ENCODE results near the gene SPIN1.
"Not testable (repeated sequence)": the region's sequence is repeated elsewhere in the genome, so short reads cannot be mapped to it uniquely, and the experiment has no call there.

The SPIN1 gene

DNA sequence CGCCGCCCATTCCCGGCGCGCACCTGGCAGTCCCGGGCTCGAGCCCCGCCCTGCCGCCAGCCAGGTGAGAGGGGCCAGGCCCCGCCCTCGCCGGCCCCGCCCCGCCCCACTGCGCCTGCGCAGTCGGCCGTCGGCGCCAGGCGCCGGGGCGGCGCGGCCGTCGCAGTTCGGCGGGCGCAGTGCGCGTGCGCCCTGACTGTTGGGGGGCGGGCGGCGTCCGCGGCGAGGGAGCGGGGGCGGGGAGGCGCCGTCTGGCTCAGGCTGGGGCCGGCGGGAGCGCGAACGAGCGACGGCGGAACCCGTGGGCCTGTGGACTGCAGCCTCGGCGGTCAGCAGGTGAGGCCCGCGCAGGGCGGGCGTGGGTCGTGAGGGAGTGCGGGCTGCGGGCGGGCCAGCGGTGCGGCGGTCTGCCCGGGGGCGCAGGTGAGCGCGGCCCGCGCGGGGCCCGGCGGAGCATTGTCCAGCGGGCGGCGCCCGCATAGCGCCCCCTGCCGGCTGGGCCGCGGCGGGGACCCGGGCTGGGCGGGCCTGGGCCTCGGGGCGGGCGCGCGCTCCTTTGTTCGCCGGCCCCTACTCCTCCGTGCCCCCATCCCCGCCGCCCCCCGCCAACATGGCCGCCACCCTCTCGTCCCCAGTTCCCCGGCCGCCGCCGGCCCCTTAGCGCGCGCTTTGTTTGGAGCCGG is at the start of gene SPIN1:
SPIN1 (plus strand) TSS at position 242 of the 683 bp plus-strand sequence. CDS start 38,096 bp downstream, outside the sequence.
- no peak for DNase-seq

GRCh38 chr9:88339317-88339716 is 48.9 kb upstream of the SPIN1 start:
- no peak for DNase-seq

DNA sequence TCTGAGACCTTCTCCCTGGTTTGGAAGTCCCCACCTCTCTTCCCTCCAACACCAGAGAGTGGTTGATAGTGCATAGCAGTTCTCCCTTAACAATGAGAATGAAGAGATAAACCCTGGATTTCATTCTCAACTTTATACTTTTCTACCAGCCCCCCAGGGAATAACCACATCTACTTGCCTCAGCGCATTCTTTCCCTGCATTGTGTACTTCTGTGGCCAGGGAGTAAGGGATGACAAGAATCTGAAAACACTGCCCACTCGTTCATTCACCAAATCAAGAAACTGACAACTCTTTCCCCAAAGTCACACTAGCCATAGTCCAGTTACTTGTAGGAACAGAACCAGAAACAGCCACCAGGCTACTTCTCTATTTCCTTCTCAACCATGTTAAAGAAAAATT is 46.0 kb upstream of the SPIN1 start:
- DNase-seq, result no peak

GRCh38 chr9:88344013-88344412 is 44.2 kb upstream of the SPIN1 start:
- no peak for DNase-seq

DNA sequence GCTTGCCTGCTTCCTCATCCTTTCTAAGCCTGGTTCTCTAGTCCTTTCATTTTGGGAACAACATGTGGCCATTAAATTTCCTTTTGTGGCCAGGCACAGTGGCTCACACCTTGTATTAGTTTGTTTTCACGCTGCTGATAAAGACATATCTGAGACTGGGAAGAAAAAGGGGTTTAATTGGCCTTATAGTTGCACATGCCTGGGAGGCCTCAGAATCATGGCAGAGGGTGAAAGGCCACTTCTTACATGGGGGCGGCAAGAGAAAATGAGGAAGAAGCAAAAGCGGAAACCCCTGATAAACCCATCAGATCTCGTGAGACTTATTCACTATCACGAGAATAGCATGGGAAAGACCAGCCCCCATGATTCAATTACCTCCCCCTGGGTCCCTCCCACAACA is 37.9 kb upstream of the SPIN1 start:
- DNase-seq, result not testable (repeated sequence)

- DNase-seq, result no peak
Measured at GRCh38 chr9:88355166-88355565, 33.1 kb upstream of the SPIN1 start.

GRCh38 chr9:88357250-88357649 is 31.0 kb upstream of the SPIN1 start:
- not testable (repeated sequence) for DNase-seq

- DNase-seq, result no peak
Measured at GRCh38 chr9:88358723-88359122, 29.5 kb upstream of the SPIN1 start.

GRCh38 chr9:88359974-88360373 is 28.3 kb upstream of the SPIN1 start:
- no peak for DNase-seq

- no peak for DNase-seq
Measured at GRCh38 chr9:88362681-88363080, 25.6 kb upstream of the SPIN1 start.

- no peak for DNase-seq
Measured at GRCh38 chr9:88363661-88364060, 24.6 kb upstream of the SPIN1 start.

GRCh38 chr9:88364706-88365105 is 23.5 kb upstream of the SPIN1 start:
- no peak for DNase-seq

- no peak for DNase-seq
Measured at GRCh38 chr9:88370346-88370745, 17.9 kb upstream of the SPIN1 start.

DNA sequence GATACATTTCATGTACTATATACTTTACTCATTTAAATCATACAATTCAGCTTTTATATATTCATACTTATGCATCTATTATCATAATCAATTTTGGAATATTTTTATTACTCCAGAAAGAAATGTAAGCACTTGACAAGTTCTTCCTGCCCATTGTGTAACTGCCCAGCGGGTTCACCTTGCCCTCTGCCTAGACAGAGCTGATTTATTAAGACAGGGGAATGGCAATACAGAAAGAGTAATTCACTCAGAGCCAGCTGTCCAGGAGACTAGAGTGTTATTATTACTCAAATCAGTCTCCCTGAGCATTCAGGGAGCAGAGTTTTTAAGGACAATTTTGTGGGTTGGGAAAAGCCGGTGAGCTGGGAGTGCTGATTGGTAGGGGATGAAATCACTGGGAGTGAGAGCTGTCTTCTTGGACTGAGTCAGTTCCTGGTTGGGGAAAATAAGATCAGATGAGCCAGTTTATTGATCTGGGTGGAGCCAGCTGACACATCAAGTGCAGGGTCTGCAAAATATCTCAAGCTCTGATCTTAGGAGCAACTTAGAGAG is 16.1 kb upstream of the SPIN1 start:
- DNase-seq, result no peak

DNA sequence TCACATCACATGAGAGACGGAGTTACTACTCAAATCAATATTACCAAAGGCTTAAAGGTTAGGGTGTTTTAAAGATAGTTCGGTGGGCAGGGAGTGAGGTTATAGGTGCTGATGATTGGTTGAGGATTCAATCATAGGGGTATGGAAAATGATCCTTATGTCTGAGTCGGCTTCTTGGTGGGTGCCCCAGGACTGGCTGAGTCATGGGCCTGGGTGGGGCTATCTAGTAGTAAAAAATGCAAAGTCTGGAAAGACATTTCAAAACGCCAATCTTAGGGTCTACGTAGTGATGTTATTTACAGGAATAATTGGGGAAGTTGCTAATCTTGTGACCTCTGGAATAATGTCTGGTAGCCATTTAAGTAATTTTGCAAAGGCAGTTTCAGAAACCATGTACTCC is 15.2 kb upstream of the SPIN1 start:
- no peak for DNase-seq

- no peak for DNase-seq
Measured at GRCh38 chr9:88378317-88378716, 9.9 kb upstream of the SPIN1 start.

DNA sequence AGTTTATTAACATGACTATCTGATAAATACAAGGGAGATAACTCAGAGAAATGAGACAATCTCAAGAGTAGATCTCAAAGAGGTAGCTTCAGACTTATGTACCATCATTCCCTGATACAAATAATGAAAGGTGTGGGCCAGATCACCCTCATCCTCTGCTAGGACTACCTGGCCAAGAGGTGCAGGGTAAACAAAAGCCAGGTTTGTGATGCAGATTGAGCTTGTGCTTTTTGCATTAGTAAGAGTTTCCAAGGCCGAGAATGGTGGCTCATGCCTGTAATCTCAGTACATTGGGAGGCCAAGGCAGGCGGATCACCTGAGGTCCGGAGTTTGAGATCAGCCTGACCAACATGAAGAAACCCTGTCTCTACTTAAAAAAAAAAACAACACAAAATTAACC is 8.9 kb upstream of the SPIN1 start:
- no peak for DNase-seq

GRCh38 chr9:88380118-88380517 is 8.1 kb upstream of the SPIN1 start:
- no peak for DNase-seq

- DNase-seq, result not testable (repeated sequence)
Measured at GRCh38 chr9:88381322-88381721, 6.9 kb upstream of the SPIN1 start.

- no peak for DNase-seq
Measured at GRCh38 chr9:88383176-88383575, 5.1 kb upstream of the SPIN1 start.

DNA sequence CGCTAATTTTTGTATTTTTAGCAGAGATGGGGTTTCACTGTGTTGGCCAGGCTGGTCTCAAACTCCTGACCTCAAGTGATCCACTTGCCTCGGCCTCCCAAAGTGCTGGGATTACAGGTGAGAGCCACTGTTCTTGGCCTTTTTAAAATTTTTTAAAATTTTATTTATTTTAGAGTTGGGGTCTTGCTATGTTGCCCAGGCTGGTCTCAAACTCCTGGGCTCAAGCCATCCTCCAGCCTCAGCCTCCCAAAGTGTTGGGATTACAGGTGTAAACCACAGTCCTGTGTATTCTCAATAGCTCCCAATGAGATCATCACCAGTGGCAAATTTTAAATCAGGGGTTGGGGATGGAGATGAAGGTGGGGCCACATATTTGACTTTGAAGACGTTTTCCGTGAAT is 2.1 kb upstream of the SPIN1 start:
- not testable (repeated sequence) for DNase-seq

DNA sequence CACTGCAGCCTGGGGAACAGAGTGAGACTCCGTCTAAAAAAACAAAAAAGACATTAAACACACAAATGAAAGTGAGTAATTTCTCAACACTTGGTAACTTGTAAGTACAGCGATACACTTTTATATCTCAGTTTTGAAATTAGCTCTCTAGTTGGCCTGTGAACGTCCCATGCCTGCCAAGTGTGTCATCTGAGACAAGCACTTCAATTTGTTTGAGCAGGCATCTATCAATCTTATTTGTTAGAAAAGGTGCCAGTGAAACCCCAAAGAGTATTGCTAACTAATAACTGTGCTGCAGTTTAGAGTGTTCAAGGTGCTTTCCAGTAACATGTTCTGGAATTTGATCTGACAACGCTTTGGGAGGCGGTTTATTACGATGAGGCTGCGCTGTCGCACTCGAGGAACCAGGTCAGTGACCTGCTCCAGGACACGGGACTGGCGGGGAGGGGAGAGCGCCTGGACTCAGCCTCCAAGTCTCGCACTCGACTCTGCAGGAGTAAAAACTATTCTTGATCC is 1.1 kb upstream of the SPIN1 start:
- DNase-seq, result no peak

DNA sequence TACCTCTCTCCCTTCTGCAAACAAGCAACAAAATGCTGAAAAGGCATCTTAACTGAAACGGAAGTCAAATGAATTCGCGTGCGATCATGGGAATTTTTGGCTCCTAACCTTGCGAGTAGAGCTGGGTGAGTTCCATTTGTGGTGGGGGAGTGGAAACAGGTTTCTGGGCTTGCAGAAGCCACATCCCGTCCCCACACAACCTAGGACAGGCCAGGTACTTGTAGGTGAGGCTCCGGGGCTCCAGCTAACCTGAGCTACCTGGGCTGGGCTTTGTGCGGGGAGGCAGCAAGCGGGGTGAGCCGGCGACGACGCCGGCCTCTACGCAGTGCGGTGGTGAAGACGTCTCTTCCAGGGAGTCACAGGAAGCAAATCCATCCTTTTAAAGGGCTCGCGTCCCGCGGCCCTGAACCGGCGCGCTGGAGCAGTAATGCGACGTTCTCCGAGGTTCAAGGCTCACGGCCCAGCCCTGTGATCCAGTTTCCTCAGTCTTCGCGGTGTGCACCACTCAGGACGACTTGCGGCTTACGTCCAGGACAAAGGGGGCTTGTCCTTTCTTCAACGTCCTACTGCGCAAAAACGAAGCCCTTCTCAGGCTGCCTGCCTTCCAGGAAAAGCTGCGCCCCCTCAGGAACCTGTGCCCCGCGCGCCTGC is 567 bp upstream of the SPIN1 start:
- no peak for DNase-seq

DNA sequence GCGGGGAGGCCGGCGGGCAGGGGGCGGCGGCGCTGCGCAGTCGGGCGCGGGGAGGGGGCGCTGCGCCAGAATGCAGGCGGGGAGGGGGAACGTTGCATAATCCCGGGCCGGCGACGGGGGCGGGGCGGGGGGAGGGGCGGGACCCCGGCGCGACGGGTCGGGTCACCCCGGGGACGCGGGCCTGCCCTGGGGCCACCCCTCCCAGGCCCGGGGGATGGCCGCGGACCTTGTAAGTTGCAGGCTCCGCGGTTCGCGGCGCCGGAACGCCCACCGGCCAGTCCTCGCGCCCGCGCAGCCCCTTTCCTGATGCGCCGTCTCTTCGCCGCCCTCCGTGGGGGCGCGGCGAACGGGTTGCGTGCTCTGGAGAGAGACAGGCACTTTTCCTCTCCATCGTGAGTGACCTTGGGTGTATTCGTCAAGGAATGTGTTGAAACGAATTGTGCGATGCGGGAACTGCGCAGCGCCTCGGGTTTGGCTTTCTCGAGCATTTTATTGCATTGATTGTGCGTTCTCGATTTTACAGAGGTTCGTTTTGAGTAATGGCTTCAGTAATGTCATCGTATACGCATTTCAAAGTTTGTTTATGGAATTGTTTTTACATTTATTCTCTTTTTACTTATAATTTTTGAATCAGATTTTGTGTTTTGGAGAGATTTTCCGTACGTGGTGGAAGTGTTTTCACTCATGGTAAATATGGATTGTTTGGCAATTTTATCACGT is 802 bp downstream of the SPIN1 start:
- no peak for DNase-seq

Data from cortex of kidney (tissue), 1 donor.